Activated CD8-positive, alpha-beta memory T cell treated with anti-CD3 and anti-CD28 coated beads, Interleukin-2, amount 50 U/mL, for 24 hours (primary cell): ENCODE results near the gene SMAD7.

Experiments
- DNase-seq: peaks from one replicate; pipeline ENCODE4 v3.0.0-alpha.2; 2020; ENCODE audit errors: extremely low read depth

Gene SMAD7

DNA sequence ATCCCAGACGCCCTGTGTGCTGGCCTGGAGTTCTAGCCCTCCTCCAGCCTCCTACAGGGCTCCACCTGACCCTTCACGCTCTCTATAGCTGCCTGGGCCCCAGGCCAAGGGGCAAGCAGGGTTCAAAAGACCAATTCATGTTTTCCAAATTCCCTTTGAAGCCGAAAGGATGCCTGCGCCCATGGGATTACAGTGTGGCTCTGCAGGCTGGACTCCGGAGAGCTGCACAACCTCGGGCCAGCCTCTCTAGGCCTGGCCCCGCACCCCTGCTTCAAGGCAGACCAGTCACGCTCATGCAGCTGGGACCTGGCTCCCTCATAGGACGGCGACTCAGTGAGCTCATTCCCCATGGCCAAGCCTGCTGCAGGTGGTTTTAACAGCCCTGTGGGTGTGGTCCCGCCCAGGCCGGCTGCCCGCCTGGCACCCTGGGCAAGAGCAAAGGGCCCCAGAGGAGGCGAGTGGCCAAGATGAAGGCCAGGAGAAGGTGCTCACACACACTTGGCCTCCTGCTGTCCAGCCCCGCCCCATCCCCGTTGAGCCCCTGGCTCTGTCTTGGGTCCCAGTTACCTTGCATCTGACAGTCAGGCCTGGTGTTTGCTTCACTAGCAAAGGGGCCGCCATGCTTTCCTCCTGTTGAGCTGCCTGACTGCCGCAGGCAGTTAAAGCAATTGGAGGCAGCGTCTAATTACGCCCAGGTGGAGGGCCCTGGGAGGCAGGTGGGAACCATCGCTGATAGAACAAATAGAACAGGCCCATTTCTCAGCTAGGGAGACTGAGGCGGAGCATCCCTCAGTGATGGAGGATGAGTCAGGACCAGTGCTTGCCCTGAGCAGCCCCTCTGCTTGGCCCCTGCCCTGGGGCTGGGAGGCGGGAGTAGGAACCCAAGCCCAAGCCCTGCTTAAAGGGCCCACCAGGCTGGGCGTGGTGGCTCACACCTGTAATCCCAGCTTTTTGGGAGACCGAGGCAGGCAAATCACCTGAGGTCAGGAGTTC lies 56.9 kb downstream of the SMAD7 start:
- DNase-seq: no peak

DNA sequence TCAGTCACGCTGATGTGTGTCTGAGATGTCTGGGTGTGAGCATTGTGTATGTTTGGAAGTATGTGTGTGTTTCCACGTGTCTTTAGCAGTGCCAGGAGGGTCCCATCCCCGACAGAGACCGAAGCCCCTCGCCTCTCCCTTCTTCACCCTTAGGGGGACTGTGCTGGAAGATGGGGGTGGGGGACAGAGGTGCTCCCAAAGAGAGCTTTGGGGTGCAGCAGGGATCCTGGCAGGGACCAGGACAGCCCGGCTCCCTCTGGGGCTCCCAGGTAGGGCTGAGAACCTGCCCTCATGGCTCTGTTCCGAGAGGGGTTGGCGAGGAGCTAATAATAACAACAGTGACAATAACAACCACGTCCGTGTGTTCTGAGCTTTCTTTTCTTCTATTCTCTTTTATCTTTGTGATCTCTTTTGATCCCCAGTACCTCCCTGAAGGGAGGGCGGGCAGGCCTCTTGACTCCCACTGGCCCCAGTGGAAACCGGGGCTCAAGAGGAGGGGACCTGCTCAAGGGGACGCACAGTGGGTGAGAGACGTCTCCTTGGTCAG lies 57.6 kb downstream of the SMAD7 start:
- DNase-seq: no peak

DNA sequence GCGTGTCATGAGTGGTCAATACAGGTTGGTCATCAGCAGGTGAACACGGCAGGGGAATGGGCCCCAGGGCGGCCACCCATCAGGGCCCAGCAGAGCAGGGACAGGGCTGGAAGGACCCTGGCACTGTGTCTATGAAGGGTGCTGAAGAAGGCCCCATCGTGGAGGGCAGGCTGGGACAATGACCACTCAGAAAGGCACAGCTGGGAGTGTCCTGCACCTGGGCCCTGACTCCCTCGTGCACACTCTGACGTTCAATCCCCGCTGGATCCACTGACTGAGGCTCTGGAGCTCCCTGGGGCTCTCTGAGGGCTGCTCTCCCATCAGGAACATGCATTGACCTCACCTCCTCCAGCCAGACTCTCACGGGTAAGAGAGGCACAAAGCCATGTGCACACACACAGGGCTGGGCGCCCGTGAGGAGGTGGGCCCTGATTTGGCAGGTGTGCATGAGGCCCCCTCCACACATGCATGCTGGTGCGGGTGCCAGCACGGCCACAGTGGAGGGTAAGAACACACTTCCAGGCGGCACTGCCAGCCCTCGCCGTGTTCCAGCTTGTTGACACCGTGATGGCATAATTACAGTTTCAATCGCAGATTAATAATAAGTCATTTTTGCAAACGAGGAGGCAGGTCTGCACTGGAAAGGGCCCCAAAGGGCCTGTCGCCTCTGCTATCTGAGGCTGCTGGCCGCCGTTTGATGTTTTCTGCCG lies 58.5 kb downstream of the SMAD7 start:
- DNase-seq: no peak

DNA sequence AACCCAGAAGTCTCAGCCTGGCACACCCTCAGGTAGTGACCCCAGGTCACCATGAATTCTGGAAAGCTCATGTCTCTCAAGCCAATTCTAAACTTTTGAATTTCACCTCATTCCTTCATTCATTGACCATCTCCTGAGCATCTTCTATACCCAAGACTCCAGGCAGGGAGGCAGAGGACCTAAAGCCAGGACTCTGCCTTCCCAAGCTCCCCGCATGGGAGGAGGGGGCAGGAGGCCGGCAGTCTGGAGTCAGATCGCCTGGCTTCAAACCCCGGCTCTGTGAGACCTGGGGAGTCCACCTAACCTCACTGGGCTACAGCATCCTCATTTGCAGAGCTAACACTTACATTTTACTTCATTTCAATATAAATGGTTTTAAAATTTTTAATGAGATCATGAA lies 59.0 kb downstream of the SMAD7 start:
- DNase-seq: no peak

DNA sequence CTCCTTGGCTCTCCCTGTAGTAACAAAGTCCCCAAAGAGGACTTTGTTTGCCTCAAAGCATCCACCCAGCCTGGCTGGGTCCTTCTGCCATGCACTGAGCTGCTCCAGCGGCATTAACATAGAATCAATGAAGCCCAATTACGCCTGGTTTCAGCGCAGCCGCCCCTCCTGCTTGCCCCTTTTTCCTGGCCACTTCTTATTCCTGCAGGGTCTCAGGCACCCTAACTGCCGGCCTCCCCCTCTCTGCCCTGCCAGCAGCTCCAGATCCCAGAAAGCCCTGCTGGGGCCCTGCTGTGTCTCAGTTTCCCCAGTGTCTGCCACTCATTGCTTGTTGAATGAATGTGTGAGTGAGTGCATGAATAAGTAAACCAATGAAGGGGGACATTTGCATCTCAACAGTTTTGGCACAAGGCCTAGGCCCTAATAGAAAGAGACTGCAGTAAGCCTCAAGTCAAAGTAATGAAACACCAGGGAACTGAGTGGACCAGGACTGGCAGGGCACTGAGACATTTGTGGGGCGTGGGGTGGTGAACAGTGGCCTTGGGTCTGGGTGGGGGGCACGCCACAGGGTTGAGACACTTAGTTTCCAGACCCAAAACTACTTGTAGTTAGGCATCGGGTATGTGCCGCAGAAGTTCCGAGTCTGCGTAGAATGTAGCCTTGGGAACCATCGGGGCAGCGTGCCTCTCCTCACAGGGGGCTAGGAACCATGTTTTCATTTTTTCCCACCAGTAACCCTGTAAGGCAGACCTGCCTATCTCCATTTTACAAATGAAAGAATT lies 60.6 kb downstream of the SMAD7 start:
- DNase-seq: no peak

DNA sequence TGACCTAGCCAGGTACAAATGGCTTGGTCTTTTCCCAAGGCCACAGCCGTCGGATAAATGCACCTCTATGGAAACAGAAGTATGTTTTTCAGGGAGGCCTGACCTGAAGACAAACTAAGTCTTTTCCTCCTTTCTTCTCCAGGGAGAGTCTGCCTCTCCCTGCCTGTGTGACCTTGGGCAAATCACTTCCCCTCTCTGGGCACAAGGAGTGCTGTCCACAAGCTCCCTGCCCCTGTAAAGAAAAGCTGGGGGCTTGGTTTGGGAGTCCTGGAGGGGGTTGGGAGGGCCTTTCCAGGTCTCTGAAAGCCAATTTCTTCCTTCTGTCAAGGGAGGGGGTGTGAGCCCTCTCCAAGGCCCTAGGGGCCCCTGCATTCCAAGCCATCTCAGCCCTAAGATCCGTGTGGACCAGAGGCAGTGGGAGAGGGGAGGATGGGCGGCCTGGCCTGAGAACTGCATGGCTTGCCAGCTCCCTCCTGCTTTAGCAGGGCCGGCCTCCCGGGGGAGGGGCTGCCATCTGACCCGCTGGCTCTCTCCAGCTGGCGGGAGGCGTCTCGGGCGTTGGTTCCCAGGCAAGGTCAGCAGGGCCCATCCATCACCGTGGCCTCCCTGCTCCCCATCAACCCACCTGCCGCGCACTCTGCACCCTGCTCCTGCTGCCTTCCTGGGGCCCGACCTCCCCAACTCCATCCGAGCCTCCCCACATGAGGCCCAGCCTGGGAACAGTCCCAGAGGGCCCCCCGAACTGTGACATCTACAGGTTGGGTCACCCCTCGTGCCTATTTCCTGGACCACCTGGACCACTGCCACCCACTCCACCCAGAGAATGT lies 61.4 kb downstream of the SMAD7 start:
- no peak for DNase-seq

DNA sequence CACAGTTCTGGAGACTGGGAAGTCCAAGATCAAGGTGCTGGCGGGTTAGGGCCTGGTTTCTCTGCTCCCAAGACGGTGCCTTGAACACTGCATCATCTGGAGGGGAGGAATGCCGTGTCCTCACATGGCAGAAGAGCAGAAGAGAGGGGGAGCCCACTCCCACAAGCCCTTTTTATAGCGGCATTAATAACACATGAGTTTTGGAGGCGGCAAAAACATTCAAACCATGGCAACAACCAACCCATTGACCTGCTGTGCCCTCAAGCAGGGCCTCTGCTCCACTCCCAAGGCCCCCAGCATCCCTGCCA lies 62.0 kb downstream of the SMAD7 start:
- no peak for DNase-seq

DNA sequence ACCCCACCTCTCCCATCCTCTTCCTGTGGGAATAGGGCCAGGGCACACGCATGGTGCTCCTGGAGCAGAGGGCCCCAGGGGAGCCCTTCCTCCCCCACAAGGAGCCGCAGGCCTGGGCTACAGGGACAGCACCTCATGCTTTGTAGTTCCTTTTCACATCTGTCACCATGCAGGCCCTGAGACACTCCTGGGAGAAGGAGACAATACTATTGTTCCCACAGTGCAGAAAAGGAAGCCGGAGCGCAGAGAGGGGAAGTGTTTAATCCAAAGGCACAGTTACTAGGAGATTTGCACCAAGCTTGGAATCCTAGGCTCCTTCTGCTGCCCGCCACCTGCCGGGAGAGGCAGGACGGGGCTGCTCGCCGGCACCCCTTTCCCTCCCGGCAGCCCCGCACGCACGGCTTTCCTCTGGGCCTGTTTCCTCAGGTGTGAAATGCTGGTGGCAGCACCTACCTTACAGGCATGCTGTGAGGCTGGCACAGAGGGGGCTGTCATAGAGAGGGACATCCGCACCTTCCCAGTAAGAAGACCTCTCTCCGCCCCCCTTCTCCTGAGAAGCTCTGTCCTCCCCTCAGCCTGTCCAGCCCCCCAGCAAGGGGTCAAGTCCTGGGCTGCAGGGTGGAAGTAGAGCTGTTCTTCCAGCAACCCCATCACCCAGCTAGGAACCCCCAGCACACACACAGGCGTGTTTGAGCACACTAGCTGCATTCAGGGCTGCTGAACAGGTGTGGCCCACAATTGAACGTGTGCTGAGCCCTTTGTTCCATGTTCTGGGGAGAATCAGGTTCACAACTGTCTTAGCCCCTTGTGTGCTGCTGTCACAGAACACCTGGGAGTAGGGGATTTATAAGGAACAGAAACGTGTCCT lies 62.6 kb downstream of the SMAD7 start:
- no peak for DNase-seq

DNA sequence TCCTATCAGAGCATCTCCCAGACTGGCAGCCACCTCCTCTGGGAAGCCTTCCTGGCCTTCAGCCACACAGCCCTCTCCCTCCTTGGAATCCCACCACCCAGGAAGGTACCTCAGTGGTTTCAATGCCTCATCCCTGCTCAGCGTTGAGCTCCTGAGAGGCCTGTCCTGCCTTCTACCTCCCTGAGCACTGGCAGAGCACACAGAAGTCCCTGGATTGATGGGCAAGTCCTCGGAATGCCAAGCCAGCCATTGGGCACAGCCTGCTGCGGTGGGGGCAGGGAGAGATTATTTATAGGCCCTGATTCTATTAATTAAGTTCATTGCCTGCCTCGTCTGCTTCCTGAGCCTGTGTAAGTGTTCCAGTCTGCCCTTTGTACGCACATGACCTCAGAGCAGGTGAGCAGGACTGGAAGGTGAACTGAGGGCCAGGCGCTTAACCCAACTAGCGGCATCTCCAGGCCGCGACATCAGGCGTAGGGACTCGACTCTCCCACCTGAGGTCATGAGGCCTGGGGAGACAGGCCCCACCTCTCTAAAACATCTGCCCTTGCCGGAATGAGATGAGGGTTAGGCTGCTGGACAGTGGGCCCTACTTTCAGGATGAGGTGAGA lies 63.4 kb downstream of the SMAD7 start:
- no peak for DNase-seq

DNA sequence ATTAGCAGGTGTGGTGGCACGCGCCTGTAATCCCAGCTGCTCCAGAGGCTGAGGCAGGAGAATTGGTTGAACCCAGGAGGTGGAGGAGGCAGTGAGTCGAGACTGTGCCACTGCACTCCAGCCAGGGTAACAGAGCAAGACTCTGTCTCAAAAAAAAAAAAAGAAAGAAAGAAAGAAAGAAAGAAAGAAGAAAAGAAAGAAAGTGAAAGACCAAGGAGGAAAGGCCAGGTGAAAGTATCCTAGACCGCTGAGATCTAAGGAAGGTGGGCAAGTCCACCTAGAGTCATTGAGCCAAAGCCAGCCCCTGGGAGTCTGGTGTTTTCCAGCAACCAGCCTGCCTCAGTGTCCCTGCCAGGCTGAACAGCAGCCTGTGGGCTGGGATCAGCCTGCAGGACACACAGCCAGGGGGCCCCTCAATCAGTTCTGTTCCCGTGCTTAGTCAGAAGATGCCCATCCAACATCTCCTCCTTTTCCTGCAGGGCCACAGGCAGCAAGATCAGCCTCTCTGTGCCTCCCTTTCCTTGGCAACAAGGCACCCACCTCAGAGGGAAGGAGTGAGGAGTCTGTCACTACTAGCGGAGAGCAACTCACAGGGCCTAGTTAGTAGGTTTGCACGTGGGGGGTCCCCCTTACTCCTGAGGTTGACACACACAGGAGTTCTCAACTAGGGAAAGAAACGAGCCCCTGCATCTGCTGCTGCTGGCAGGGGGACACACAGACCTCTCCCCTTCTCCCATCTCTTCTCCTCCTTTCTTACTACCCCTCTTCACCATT lies 64.1 kb downstream of the SMAD7 start:
- DNase-seq: no peak

DNA sequence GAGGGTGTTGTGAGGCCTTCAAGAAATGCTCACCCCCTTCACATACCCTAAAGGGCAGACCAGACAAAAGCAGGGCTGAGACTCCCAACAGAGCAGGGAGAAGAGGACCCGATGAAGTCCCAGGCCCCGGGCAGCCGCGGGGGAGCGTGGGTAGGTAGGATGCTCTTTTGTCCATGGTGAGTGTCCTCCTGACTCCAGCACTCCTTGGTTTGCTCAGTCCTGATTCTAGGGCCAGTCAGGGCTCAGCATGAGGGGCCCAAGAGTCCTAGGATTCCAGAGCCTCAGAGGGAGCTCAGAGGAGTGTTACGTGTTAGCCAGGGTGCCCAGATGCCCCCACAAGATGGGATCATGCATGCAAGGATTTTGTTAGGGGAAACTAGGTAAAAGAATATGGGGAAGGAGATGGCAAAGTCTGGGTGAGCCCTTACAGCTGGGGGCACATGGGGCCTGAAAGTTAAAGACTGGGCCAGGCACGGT lies 64.8 kb downstream of the SMAD7 start:
- no peak for DNase-seq

DNA sequence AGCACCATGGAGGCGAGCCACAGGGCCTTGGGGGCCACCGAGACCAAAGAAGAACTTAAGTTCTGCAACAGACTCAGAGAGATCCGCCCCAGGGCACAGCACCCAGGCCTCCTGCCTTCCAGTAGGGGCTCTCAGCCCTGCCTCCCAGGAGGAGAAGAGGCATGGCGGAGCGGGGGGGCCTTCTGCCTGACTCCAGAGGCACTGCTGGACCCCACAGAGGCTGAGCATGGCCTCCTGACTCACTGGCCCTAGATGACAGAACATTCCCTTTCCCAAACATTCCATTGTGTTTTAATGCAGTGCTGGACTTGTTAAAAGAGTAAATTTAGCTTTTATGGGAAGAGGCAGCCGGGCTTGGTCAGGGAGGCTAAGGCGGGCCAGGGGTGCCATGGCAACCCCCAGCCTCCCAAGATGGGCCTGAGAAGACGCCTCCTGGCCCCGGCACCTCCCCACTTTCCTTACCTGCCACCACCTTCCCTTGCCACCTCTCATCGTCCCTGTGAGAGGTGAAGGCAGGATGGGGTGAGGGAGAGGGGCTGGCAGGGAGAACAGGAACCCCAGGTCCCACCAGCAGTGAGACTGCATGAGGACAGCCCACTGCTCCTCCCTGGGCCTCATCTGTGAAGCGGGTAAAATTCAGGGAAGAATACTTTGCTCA lies 65.4 kb downstream of the SMAD7 start:
- DNase-seq: no peak

DNA sequence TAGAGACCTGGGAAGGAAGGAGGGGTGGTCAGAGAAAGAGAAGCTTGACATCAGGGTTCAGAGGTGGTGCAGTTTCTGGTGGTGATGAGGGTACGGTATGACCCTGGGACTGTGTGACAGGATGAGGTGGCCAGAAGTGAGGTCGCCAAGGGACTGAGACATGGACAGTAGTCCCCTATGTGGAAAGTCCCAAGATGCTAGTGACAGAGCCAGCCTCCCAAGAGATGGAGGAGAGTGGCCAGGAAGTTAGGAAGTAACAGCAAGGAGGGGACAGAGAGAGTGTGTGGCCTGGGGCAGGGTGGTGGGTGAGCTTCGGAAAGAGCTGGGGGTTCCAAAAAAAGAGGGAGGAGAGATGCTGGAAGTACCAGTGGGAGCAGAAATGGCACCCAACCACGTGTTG lies 66.0 kb downstream of the SMAD7 start:
- DNase-seq: no peak

DNA sequence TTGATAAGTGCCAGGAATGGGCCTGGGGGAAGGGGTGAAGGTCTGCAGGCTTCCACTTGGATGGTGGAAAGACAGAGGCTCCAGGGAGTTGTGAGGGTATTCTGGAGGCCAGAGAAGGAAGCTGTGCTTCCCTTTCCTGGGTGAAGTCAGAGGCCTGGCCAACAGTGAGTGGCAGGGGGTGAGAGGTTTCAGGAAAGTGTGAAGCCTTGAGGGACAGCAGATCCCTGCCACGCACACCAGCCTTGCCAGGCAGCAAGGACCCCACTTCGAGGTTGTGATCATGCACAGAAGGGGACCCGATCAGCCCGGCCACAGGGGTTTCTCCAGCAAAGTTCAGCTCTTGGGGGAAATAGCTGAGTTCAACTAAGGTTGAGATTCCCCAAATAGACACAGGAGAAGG lies 66.5 kb downstream of the SMAD7 start:
- no peak for DNase-seq

DNA sequence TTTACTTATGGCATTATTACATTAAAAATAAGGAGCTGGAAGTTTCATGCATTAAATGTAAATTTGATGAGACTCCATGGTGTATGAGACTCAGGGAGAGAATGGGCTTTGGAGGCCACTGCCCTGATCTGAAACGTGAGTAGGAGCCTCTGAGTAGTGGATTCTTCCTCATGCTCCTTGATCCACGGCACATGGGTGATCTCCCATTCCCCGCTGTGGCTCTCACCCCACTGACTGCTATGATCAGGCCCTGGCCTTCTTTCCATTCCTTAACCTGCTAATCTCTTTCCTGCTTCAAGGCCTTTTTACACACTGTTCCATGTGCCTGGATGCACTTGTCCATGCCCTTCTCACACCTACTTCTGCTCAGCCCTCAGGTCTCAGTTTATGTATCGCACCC lies 68.4 kb downstream of the SMAD7 start:
- DNase-seq: no peak

DNA sequence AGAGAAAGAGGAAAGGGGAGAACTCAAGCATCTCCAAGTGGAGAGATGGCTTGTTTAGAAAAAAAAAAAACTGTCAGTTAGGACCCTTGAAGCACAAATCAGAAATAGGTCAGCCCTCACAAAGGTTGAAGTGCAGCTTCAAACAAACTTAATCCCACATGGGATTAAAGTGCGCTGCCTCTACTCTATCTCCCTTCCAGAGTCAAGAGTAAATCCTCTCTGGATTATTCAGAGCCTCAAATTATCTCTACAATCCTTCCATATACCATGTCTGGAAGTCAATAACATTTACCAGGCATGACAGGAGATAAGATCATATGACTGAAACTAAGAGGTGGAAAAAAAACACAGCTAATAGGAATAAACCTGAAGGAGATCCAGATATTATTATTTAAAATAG lies 69.8 kb downstream of the SMAD7 start:
- no peak for DNase-seq

DNA sequence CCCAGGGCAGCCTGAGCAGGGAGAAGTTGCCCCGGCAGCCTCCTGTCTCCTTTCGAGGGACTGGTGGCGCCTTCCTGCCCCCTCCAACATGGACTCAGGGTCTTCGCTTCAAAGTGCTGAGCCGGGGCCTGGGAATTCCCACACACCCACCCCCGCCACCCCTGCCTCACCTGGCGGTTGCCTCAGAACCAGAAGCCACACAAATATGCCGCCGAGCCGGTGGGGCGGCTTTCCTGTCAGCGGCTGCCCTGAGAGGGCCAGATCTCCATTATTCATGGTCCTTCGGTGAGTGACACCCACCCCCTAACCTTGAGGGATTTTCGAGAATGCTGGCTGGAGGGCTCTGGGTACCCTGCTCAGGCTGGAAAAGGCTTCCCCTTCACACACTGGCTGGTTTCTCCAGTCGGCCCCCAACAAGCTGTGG lies 71.7 kb downstream of the SMAD7 start:
- DNase-seq: no peak

DNA sequence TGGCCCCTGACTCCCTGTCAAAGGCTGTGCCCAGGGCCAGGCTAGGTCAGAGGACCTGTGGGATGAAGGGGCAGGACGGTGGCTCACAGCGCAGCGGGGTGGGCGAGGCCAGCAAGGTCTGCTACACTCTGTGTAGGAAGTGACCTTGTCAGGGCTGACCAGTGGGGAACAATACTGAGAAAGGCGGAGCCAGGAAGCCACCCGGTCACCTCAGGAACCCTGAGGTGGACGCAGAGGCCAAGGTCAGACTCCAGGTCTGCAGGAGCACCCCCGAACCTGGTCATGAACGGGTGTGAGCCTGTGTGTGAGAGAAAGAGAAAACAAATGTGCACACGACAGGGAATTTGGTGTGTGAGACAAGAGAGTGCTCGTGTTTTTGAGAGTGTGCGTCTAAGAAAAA lies 72.3 kb downstream of the SMAD7 start:
- DNase-seq: no peak
